HT-29 (cell line): ENCODE measurements around the gene MS4A18. TPM values are rescaled to one million over a fixed set of nuclear protein-coding genes. Genes with fewer than 3 reads are reported as not detected.
"Not testable (repeated sequence)": the region's sequence is repeated elsewhere in the genome, so short reads cannot be mapped to it uniquely, and the experiment has no call there.

Experiments used
- DNase-seq: peaks from one replicate; pipeline ENCODE4 v3.0.0-alpha.2; 2015; ENCODE audit warnings: low spot score
- total RNA-seq: library from RNA; depleted of rRNA; stranded (reverse); fragments of >200 nt; shearing (Covaris generic); gene quantifications from 2 replicates; pipeline ENCODE4 v1.2.3, GENCODE V29; 2014; rRNA removed

The MS4A18 gene
- total RNA-seq: not detected in 2 replicates

- DNase-seq: no peak
These were observed at the start of gene MS4A18 for GRCh38 chr11:60724420-60724819. TSS of gene MS4A18 (plus strand) at chr11:60724720.

DNA sequence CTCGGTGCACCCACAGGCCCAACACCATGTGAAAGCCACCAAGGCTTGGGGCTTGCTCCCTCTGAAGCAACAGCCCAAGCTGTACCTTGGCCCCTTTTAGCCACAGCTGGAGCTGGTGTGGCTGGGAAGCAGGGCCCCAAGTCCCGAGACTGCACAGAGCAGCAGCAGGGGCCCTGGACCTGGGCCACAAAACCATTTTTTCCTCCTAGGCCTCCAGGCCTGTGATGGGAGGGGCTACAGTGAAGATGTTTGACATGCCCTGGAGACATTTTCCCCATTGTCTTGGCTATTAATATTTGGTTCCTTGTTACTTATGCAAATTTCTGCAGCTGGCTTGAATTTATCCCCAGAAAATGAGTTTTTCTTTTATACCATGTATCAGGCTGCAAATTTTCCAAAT, 46.3 kb upstream of the MS4A18 start:
- not testable (repeated sequence) for DNase-seq

DNA sequence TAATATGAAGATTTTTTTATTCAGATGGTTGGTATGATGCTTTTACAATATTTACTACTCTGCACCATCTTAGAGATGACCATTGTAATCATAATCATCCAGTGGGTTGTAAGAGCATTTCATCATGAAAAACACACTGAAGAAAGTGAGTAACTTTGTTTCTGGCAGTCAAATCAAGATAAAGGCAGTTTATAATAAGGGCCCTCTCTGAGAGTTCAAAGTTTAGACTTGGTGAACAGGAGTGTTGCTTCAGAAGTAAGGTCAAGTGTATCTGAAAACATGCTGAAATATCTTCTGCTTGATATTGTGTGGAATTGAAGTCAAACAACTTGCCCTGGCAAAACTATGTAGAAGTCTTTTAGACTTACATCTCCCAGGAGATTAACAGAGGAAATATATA, 44.6 kb upstream of the MS4A18 start:
- DNase-seq: no peak

GRCh38 chr11:60680455-60681119, 43.9 kb upstream of the MS4A18 start:
- DNase-seq: no peak

DNA sequence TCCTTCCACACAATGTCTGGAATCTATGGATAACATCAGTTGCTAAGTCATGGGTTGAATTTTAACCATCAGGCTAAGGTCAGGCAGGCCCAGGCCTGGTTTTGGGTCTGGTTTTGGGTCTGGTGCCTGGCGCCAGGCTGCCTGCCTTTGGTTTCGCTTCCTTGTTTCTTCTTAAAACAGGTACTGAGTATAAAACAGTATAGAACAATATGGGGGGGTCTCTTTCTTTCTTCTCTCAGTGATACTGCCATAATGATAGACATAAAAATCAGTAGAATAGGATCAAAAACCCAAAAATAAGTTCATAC, 40.0 kb upstream of the MS4A18 start:
- DNase-seq: not testable (repeated sequence)

GRCh38 chr11:60691661-60692060, 32.9 kb upstream of the MS4A18 start:
- no peak for DNase-seq

- peak; percentile 58 for DNase-seq
These were observed 25.2 kb upstream of the MS4A18 start, which contains the start of gene MS4A8 for GRCh38 chr11:60699284-60699691. TSS of gene MS4A8 (plus strand) at chr11:60699612. CDS start at chr11:60700861, 1,249 bp downstream.

DNA sequence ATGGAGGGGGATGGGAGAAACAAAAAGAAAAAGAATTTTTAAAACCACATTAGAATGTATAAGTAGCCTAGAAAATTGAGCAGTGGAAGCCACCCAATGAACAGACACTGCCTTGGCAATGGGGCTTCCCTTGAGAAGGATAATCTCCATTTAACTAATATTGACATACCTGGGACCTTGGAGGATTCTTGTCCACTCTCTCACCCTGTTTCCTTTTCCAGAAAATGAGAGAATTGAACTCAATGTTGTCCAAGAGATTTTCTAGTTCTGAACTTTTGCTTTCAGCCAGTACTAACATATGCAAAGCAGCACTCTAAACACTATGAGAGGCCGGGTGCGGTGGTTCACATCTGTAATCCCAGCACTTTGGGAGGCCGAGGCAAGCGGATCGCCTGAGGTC, 24.6 kb upstream of the MS4A18 start:
- no peak for DNase-seq

DNA sequence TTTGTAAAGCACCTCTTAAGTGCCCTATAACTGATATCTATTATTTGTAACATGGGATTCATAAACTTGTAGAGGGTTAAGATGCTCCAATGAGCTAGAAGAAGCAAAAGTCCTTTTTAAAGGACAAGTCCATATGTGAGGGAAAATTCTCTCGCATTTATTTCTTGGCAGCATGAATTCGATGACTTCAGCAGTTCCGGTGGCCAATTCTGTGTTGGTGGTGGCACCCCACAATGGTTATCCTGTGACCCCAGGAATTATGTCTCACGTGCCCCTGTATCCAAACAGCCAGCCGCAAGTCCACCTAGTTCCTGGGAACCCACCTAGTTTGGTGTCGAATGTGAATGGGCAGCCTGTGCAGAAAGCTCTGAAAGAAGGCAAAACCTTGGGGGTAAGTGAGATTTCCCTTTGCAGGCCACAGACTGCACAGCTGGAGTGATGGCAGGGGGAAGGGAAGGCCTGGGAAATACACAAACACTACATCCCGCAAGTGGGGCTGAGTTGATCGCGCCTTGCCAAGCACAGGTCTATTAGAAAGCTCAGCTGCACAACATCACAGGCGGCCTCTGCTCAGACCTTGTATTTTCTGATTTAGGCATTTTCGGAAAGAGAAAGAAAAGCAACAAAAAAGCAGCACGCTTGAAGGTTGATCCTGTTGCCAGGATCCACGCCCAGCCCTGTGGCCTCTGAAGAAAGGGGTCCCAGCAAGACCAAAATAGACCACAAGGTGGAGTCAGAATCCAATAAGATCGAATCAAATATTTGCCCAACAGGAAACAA, 23.6 kb upstream of the MS4A18 start:
- DNase-seq: peak; percentile 77

- DNase-seq: no peak
These were observed 23.1 kb upstream of the MS4A18 start for GRCh38 chr11:60701469-60701818.

GRCh38 chr11:60703374-60703773, 21.1 kb upstream of the MS4A18 start:
- no peak for DNase-seq

DNA sequence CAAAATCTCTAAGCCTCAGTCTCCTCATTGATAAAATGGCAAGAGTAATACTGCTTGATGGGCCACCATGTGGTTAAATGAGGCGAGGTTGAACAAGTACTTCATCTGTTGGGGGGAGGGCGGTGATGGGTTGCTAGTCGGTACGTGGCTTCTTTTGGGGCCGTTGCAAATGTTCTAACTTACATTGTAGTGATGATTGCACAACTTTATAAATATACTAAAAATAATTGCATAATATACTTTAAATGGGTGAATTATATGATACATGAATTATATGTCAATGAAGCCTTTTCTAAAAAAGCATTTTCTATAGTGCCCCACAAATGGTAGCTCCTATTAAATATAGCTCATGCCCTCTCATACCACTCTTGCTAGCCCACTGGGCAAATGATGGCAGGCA, 18.6 kb upstream of the MS4A18 start:
- no peak for DNase-seq

- no peak for DNase-seq
These were observed 17.6 kb upstream of the MS4A18 start for GRCh38 chr11:60706931-60707330.

GRCh38 chr11:60710482-60710881, 14.0 kb upstream of the MS4A18 start:
- DNase-seq: peak; percentile 34

DNA sequence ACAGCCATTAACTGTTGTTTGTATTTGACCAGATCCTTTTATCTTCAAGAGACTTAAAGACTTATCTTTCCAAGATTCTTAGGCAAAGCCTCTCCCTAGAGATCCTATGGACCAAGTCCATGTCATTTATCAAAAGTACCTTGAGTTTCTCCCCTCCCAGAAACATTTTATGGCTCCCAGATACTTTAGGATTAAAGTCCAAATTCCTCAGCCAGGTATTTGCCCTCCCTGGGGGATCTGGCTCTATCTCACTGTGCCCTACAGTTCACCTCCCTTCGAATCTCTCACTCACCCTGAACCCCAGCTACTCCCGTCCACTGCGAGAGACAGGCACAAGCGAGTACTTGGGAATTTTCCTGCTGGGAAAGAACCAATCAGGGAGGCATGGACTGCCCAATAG, 13.2 kb upstream of the MS4A18 start:
- DNase-seq: no peak

GRCh38 chr11:60713423-60713822, 11.1 kb upstream of the MS4A18 start:
- not testable (repeated sequence) for DNase-seq

DNA sequence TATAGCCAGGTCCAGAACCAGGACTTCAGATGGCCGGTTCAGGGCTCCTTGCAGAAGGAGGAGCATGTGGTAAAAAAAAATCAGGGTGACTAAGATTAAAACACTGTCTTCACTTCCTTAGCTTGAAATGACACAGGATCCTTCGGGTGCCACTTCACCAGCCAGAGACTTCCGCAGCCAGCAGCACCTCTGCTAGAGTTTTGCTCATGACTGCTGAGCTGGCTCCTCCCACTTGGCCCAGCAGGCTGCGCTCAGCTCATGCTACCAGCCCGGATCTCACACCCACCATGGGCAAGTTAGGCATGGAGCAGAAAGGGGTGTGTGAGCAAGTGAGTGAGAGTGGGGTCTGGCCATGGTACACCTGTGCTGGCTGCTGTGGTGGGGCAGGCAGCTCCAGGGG, 6.6 kb upstream of the MS4A18 start:
- DNase-seq: no peak

DNA sequence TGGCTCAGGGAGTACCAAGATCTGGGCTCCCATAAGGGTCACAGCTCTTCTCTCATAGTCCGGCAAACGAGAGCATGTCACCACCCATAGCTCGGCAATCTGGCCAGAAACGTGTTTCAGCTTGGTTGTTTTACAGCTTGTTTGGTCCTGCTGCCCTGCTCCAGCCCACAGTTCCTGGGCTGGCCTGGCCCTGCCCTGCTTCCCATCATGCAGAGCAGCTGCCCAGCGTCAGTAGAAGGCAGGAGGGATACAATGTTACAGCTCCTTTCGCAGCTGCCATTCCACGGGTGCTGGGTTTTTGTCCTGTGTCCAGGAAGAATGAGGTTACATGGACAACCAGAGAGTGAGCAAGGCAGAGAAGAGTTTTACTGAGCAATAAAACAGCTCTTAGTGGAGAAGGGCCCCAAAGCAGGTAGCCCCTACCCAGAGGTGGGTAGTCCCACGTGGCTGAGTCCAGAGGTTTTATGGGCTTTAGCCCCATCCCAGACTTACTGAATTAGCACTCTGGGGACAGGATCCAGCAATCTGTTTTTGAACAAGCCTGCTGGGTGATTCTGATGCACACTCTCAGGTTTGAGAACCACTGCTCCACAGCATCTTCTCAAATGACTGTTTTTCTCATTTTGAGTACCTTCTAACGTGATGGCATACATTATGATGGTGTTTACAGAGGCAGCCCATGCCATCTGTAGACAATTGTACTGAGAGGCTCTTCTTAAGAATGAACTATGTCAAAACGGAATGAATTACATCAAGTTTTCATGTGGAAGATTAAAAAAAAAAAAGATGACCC, 5.8 kb upstream of the MS4A18 start:
- no peak for DNase-seq

GRCh38 chr11:60719391-60719790, 5.1 kb upstream of the MS4A18 start:
- no peak for DNase-seq

GRCh38 chr11:60720460-60720859, 4.1 kb upstream of the MS4A18 start:
- no peak for DNase-seq

DNA sequence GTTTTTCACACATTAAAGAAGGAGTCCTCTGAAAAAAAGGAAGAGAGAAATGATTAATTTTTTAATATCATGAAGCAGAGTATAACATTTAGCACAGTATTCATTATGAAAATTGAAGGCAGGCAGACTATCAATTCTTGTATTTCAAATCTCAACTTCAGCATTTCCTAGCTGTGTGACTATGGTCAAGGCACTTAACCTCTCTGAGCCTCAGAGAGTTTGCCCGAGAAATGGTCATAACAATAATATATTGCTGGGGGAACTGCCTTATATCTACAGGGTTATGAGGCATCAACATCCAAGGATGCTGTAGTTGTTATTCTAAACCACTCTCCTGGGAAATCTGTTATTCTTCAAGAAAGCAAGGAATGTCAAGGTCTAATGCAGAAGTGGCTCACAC, 1.1 kb downstream of the MS4A18 start:
- DNase-seq: no peak

GRCh38 chr11:60731586-60731985, 7.1 kb downstream of the MS4A18 start:
- DNase-seq: no peak

DNA sequence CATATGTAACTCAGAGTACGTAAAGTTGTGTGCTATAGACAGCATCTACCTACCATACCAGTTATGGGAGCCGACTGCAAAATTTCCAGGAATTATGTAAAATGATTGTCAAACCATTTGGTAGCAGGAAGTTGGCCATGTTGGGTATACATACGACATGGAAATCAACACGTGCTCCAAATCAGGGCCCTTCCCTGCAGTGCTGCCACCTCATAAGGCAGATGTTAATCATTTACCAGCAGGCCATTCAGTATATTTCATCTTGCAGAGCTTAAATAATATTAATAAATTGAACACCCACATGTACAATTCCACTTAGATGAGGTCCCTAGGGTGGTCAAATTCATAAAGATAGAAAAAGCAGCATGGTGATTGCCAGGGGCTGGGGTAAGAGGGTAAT, 9.8 kb downstream of the MS4A18 start:
- DNase-seq: no peak
